ENCODE results near the gene SUPT3H.
"Not testable (repeated sequence)": the region's sequence is repeated elsewhere in the genome, so short reads cannot be mapped to it uniquely, and the experiment has no call there.

Gene SUPT3H

GRCh38 chr6:44955145-44955544 lies 422.6 kb downstream of the SUPT3H start:
- no peak for DNase-seq (ENCODE audit: low read depth)

- no peak for DNase-seq (ENCODE audit: low read depth)
Observed at GRCh38 chr6:44954281-44954680, 423.5 kb downstream of the SUPT3H start.

- no peak for DNase-seq (ENCODE audit: low read depth)
Observed at GRCh38 chr6:44951253-44951747, 426.4 kb downstream of the SUPT3H start.

- DNase-seq (ENCODE audit: low read depth), result no peak
Observed at GRCh38 chr6:44949596-44950201, 428.0 kb downstream of the SUPT3H start.

- DNase-seq (ENCODE audit: low read depth), result no peak
Observed at GRCh38 chr6:44943541-44943940, 434.2 kb downstream of the SUPT3H start.

GRCh38 chr6:44942798-44943197 lies 434.9 kb downstream of the SUPT3H start:
- no peak for DNase-seq (ENCODE audit: low read depth)

- DNase-seq (ENCODE audit: low read depth), result no peak
Observed at GRCh38 chr6:44942201-44942600, 435.5 kb downstream of the SUPT3H start.

GRCh38 chr6:44940367-44940766 lies 437.4 kb downstream of the SUPT3H start:
- DNase-seq (ENCODE audit: low read depth), result no peak

- DNase-seq (ENCODE audit: low read depth), result no peak
Observed at GRCh38 chr6:44935693-44936300, 441.9 kb downstream of the SUPT3H start.

GRCh38 chr6:44933108-44933507 lies 444.6 kb downstream of the SUPT3H start:
- DNase-seq (ENCODE audit: low read depth), result no peak

- DNase-seq (ENCODE audit: low read depth), result peak; percentile 12
Observed at GRCh38 chr6:44932651-44933091, 445.1 kb downstream of the SUPT3H start.

GRCh38 chr6:44931385-44931784 lies 446.3 kb downstream of the SUPT3H start:
- DNase-seq (ENCODE audit: low read depth), result no peak

- no peak for DNase-seq (ENCODE audit: low read depth)
Observed at GRCh38 chr6:44926556-44926955, 451.2 kb downstream of the SUPT3H start.

GRCh38 chr6:44925100-44925739 lies 452.5 kb downstream of the SUPT3H start:
- DNase-seq (ENCODE audit: low read depth), result no peak

- no peak for DNase-seq (ENCODE audit: low read depth)
Observed at GRCh38 chr6:44923444-44923843, 454.3 kb downstream of the SUPT3H start.

- no peak for DNase-seq (ENCODE audit: low read depth)
Observed at GRCh38 chr6:44921798-44922197, 455.9 kb downstream of the SUPT3H start.

- no peak for DNase-seq (ENCODE audit: low read depth)
Observed at GRCh38 chr6:44920952-44921491, 456.7 kb downstream of the SUPT3H start.

GRCh38 chr6:44918671-44919296 lies 458.9 kb downstream of the SUPT3H start:
- DNase-seq (ENCODE audit: low read depth), result no peak

- no peak for DNase-seq (ENCODE audit: low read depth)
Observed at GRCh38 chr6:44917430-44917829, 460.3 kb downstream of the SUPT3H start.

- DNase-seq (ENCODE audit: low read depth), result no peak
Observed at GRCh38 chr6:44915111-44915510, 462.6 kb downstream of the SUPT3H start.

- no peak for DNase-seq (ENCODE audit: low read depth)
Observed at GRCh38 chr6:44914141-44914540, 463.6 kb downstream of the SUPT3H start.

- DNase-seq (ENCODE audit: low read depth), result no peak
Observed at GRCh38 chr6:44906761-44907160, 471.0 kb downstream of the SUPT3H start.

GRCh38 chr6:44900358-44900757 lies 477.4 kb downstream of the SUPT3H start:
- DNase-seq (ENCODE audit: low read depth), result not testable (repeated sequence)
